Astrocyte of the cerebellum (primary cell): ENCODE results near the gene FOXN1.

ENCODE experiments used
- DNase-seq: peaks from one replicate; pipeline ENCODE4 v3.0.0-alpha.2; 2011; ENCODE audit warnings: low read depth
- H3K4me3 ChIP-seq: 2 replicates; pipeline ENCODE4 v1.5.1; 2011; ENCODE audit warnings: mild to moderate bottlenecking, low read depth, low read length, moderate library complexity
- in situ Hi-C: cut with HindIII; loops from 2 replicates; pipeline ENCODE4 v1.10.0; 2017; ENCODE audit warnings: low sequenced_read_pairs
- TF ChIP-seq, protein P1 (sequence below): IDR thresholded peaks from 2 replicates; pipeline ENCODE4 v1.5.1; 2012; ENCODE audit warnings: low read length, low read depth, moderate library complexity, mild to moderate bottlenecking; ENCODE audit errors: missing control alignments

Gene FOXN1

DNA sequence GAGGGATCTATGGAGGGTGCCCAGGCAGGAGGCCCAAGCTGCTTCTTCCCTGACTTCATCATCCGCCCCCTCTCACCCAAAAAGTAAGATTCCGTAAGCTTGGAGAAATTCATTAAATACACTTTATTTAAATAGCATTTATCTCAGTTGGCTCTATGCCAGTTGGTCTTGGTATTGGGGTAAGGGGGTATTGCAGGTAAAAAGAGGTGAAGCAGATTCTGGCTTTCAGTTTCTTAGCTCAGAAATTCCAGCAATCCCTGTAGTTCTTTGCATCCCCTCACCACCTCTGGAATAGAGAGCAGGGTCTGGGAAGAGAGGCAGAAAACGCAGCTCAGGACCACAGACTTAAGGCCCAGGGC lies 71.3 kb downstream of the FOXN1 start:
- no peak overlapping the region for H3K4me3 ChIP-seq
- DNase-seq = no peak
- in situ Hi-C loops = loop anchor here (5.0 kb wide), 1 partner anchor 40 kb away; no protein-coding TSS in a partner anchor
- TF ChIP-seq, protein P1, sequence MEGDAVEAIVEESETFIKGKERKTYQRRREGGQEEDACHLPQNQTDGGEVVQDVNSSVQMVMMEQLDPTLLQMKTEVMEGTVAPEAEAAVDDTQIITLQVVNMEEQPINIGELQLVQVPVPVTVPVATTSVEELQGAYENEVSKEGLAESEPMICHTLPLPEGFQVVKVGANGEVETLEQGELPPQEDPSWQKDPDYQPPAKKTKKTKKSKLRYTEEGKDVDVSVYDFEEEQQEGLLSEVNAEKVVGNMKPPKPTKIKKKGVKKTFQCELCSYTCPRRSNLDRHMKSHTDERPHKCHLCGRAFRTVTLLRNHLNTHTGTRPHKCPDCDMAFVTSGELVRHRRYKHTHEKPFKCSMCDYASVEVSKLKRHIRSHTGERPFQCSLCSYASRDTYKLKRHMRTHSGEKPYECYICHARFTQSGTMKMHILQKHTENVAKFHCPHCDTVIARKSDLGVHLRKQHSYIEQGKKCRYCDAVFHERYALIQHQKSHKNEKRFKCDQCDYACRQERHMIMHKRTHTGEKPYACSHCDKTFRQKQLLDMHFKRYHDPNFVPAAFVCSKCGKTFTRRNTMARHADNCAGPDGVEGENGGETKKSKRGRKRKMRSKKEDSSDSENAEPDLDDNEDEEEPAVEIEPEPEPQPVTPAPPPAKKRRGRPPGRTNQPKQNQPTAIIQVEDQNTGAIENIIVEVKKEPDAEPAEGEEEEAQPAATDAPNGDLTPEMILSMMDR = no peak

DNA sequence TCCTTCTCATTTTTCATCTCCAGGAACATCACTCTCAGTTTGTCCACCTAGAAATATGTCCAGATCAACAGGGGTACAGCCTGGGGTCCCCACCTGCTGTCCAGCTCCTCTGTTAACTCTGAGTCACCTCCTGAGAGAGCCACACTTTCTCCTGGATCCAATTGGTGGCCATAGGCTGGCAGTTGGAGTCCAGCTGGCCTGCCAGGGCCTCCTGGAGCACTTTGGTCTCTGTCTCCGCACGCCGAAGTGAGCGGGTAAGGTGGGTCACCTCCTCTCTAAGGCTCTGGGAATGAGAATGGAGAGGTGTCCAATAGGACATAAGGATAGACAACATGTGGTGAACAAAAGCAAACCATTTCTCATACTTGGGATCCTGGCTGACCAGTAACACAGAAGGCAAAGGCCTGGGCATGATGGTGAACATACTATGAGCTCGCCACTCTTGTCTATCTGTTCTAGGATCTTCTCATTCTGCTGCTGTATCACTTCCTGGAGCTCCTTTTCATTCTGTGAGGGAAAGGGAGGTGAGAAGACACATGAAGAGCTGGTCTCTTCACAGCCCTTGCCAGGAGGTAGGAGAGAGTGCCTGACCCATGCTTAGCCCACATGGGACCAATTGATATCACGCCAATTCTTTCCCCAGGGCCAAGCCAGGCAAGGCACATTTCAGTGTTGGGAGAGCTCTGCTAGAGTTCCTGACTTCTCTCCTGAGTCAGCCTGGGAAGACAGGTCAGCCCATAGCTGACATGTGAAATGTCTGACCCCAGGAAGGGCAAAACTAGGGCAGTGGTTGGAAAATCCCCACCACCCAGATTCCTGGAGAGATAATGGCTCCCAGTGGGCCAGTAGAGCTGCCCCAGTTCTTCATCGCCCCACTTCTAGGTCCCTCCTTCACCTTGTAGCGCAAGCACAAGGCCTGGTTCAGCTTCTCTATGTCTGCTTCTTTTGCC lies 72.4 kb downstream of the FOXN1 start:
- TF ChIP-seq, protein P1 = no peak
- DNase-seq = no peak
- H3K4me3 ChIP-seq = no peak overlapping the region
- in situ Hi-C loops = loop anchor here (5.0 kb wide), 1 partner anchor 39 kb away; no protein-coding TSS in a partner anchor

DNA sequence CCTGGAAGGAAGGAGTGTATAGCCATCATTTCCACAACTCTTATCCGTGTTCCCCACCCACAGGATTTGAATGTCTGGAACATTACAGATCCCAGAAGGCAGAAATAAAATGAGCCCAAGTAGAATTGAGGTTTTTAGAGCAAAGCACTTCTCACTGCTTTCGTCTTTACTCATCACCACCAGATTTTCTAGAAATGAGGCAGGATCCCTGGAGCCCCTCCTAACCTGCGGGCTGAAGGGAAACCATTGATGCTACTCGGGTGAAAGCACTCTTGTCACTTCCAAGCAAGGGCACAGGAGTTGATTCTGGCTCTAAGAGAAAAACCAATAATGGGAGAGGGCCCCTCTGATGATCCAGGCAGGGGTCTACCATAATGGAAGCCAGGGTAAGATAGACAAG lies 73.4 kb downstream of the FOXN1 start:
- DNase-seq = no peak
- in situ Hi-C loops = loop anchor here (5.0 kb wide), 1 partner anchor 38 kb away; no protein-coding TSS in a partner anchor
- no peak overlapping the region for H3K4me3 ChIP-seq
- TF ChIP-seq, protein P1 = no peak

DNA sequence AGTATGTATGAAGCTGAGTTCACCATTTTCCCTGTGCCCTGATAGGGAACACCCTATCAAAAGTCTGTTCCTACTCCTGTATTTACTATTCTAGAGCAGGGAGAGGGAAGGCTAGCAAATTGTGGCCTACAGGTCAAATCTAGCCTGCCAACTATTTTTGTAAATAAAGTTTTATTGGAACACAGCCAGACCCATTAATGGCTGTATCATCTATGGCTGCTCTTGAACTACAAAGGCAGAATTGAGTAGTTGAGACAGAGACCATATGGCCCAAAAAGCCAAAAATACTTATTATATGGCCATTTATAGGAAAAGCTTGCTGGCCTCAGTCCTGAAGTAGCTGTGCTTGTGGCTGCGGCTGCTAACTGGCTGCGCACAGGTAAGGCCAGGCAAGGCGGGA lies 74.8 kb downstream of the FOXN1 start:
- in situ Hi-C loops = no loop called here
- H3K4me3 ChIP-seq = no peak overlapping the region
- DNase-seq = no peak
- TF ChIP-seq, protein P1 = no peak

DNA sequence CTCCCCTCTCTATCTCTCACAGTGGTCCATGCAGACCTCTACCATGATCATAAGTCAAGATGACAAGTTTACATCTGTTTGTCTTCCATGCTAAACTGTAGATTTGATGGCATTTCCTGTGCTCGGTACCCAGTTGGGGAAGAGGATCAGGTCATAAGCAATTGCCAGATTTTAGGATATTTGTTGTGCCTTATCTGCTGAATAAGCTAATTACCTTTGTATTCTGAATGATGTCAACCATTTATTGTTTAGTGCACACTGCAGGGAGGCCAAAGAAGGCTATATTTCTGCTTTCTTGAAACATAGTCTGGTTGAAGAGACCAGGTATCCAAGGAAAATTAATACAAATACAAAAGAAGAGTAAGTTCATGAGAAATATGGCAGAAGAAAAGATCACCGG lies 76.4 kb downstream of the FOXN1 start:
- no peak overlapping the region for H3K4me3 ChIP-seq
- TF ChIP-seq, protein P1 = no peak
- in situ Hi-C loops = no loop called here
- no peak for DNase-seq

DNA sequence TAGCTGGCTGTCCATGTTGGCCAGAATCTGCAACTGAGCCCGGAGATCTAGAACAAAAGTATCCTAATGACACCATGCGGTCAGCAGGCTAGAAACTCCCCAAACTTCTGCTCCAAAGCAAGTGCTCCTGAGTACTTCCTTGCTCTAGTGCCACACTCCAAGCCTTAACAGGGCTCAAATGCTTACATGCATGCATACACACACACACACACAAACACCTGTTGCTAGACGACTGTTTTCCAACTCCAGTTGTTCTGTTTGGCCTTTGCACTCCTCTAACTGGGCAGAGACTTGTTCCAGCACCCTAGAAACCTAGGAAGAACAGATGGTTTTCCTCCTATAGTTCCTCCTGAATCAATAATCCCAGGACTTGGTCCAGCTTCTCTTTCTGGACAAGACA lies 78.3 kb downstream of the FOXN1 start:
- TF ChIP-seq, protein P1 = no peak
- in situ Hi-C loops = no loop called here
- no peak overlapping the region for H3K4me3 ChIP-seq
- no peak for DNase-seq
